ENCODE results near the gene MADCAM1. TPM values are rescaled to one million over a fixed set of nuclear protein-coding genes. Genes with fewer than 3 reads are reported as not detected.
"Not testable (repeated sequence)": the region's sequence is repeated elsewhere in the genome, so short reads cannot be mapped to it uniquely, and the experiment has no call there.

The MADCAM1 gene
- total RNA-seq = 1 to 10 TPM in 1 of 2 experiments, under 1 TPM in 1; 0.44 to 1.0 TPM

GRCh38 chr19:496112-496665 lies at the start of gene MADCAM1:
MADCAM1 (plus strand) TSS chr19:496486; CDS start chr19:496500, 14 bp downstream.
- peaks cover 2% of the 10 kb centered on the region for H3K36me3 Mint-ChIP-seq
- H3K27me3 Mint-ChIP-seq = peaks cover 24% of the 10 kb centered on the region
- POLR2A ChIA-PET = interaction anchor here (1.0 to 1.1 kb wide), 2 partner anchors 10 to 14 kb away, joined by 4 to 9 read pairs; no protein-coding TSS in a partner anchor
- H3K4me1 Mint-ChIP-seq = peaks cover 6% of the 10 kb centered on the region
- DNase-seq (no peak), ATAC-seq (ENCODE audit: low read depth) (no peak)
- no peak within 1 kb of the TSS for H3K4me3 Mint-ChIP-seq
- H3K9me3 Mint-ChIP-seq = no peaks in the 10 kb centered on the region
- no peak within 1 kb of the TSS for H3K27ac Mint-ChIP-seq

- no peak for ATAC-seq (ENCODE audit: low read depth)
- no peak overlapping the region for H3K27ac Mint-ChIP-seq
Observed at GRCh38 chr19:447064-447426, 49.2 kb upstream of the MADCAM1 start.

GRCh38 chr19:447816-448560 lies 48.3 kb upstream of the MADCAM1 start:
- Mint-ChIP-seq H3K4me1 (no peaks in the 10 kb centered on the region), H3K27me3 (no peaks in the 10 kb centered on the region), H3K9me3 (peaks cover 8% of the 10 kb centered on the region), H3K27ac (no peak overlapping the region), H3K4me3 (no peak overlapping the region), H3K36me3 (no peaks in the 10 kb centered on the region)
- no peak for ATAC-seq (ENCODE audit: low read depth)
- DNase-seq = no peak
- POLR2A ChIA-PET = no interaction called here

More at GRCh38 chr19:447064-447426, 49.2 kb upstream of the MADCAM1 start:
- no peak for DNase-seq
- peaks cover 9% of the 10 kb centered on the region for H3K9me3 Mint-ChIP-seq
- H3K4me1 Mint-ChIP-seq = no peaks in the 10 kb centered on the region
- H3K4me3 Mint-ChIP-seq = no peak overlapping the region
- POLR2A ChIA-PET = no interaction called here
- no peaks in the 10 kb centered on the region for H3K36me3 Mint-ChIP-seq
- no peaks in the 10 kb centered on the region for H3K27me3 Mint-ChIP-seq

GRCh38 chr19:449916-450315 lies 46.4 kb upstream of the MADCAM1 start:
- H3K4me1 Mint-ChIP-seq = no peaks in the 10 kb centered on the region
- no peak for DNase-seq

GRCh38 chr19:450912-451481 lies 45.3 kb upstream of the MADCAM1 start:
- H3K27ac Mint-ChIP-seq, H3K4me3 Mint-ChIP-seq, H3K9me3 Mint-ChIP-seq: not testable (repeated sequence)

More at GRCh38 chr19:449916-450315, 46.4 kb upstream of the MADCAM1 start:
- Mint-ChIP-seq H3K27ac (no peak overlapping the region), H3K27me3 (no peaks in the 10 kb centered on the region), H3K9me3 (peaks cover 5% of the 10 kb centered on the region), H3K36me3 (no peaks in the 10 kb centered on the region), H3K4me3 (no peak overlapping the region)
- no peak for ATAC-seq (ENCODE audit: low read depth)
- POLR2A ChIA-PET = no interaction called here

GRCh38 chr19:452829-453228 lies 43.5 kb upstream of the MADCAM1 start:
- Mint-ChIP-seq H3K27me3 (no peaks in the 10 kb centered on the region), H3K4me3 (no peak overlapping the region), H3K27ac (no peak overlapping the region), H3K9me3 (peaks cover 5% of the 10 kb centered on the region), H3K4me1 (no peaks in the 10 kb centered on the region), H3K36me3 (no peaks in the 10 kb centered on the region)
- POLR2A ChIA-PET = no interaction called here
- ATAC-seq (ENCODE audit: low read depth) = no peak
- DNase-seq = no peak

More at GRCh38 chr19:450912-451481, 45.3 kb upstream of the MADCAM1 start:
- POLR2A ChIA-PET; H3K4me1 Mint-ChIP-seq; ATAC-seq (ENCODE audit: low read depth); H3K36me3 Mint-ChIP-seq; DNase-seq; H3K27me3 Mint-ChIP-seq: not testable (repeated sequence)

GRCh38 chr19:453606-454005 lies 42.7 kb upstream of the MADCAM1 start:
- POLR2A ChIA-PET = no interaction called here
- ATAC-seq (ENCODE audit: low read depth) = no peak
- H3K4me3 Mint-ChIP-seq = no peak overlapping the region

GRCh38 chr19:455031-455705 lies 41.1 kb upstream of the MADCAM1 start:
- H3K4me3 Mint-ChIP-seq = no peak overlapping the region

More at GRCh38 chr19:453606-454005, 42.7 kb upstream of the MADCAM1 start:
- Mint-ChIP-seq H3K36me3 (no peaks in the 10 kb centered on the region), H3K27me3 (no peaks in the 10 kb centered on the region), H3K9me3 (peaks cover 5% of the 10 kb centered on the region), H3K27ac (no peak overlapping the region), H3K4me1 (no peaks in the 10 kb centered on the region)
- no peak for DNase-seq

GRCh38 chr19:455851-456546 lies 40.3 kb upstream of the MADCAM1 start:
- no peak overlapping the region for H3K4me3 Mint-ChIP-seq
- H3K9me3 Mint-ChIP-seq = no peaks in the 10 kb centered on the region
- H3K27ac Mint-ChIP-seq = no peak overlapping the region
- POLR2A ChIA-PET = no interaction called here
- no peaks in the 10 kb centered on the region for H3K4me1 Mint-ChIP-seq
- ATAC-seq (ENCODE audit: low read depth) = no peak
- DNase-seq = no peak
- H3K27me3 Mint-ChIP-seq = peaks cover 6% of the 10 kb centered on the region
- no peaks in the 10 kb centered on the region for H3K36me3 Mint-ChIP-seq

More at GRCh38 chr19:455031-455705, 41.1 kb upstream of the MADCAM1 start:
- DNase-seq = no peak
- POLR2A ChIA-PET = no interaction called here
- no peak overlapping the region for H3K27ac Mint-ChIP-seq
- H3K36me3 Mint-ChIP-seq = no peaks in the 10 kb centered on the region
- ATAC-seq (ENCODE audit: low read depth) = no peak
- H3K9me3 Mint-ChIP-seq = peaks cover 5% of the 10 kb centered on the region
- H3K4me1 Mint-ChIP-seq = no peaks in the 10 kb centered on the region
- peaks cover 6% of the 10 kb centered on the region for H3K27me3 Mint-ChIP-seq

- H3K36me3 Mint-ChIP-seq = no peaks in the 10 kb centered on the region
- no peak overlapping the region for H3K27ac Mint-ChIP-seq
- no peaks in the 10 kb centered on the region for H3K4me1 Mint-ChIP-seq
- H3K4me3 Mint-ChIP-seq = no peak overlapping the region
- ATAC-seq (ENCODE audit: low read depth) (no peak), DNase-seq (no peak)
- peaks cover 8% of the 10 kb centered on the region for H3K27me3 Mint-ChIP-seq
- POLR2A ChIA-PET = no interaction called here
- no peaks in the 10 kb centered on the region for H3K9me3 Mint-ChIP-seq
Observed at GRCh38 chr19:456547-457110, 39.7 kb upstream of the MADCAM1 start.

GRCh38 chr19:457636-458035 lies 38.6 kb upstream of the MADCAM1 start:
- ATAC-seq (ENCODE audit: low read depth) = no peak
- H3K4me3 Mint-ChIP-seq = no peak overlapping the region
- H3K27ac Mint-ChIP-seq = no peak overlapping the region
- H3K27me3 Mint-ChIP-seq = peaks cover 16% of the 10 kb centered on the region
- DNase-seq = no peak
- no peaks in the 10 kb centered on the region for H3K4me1 Mint-ChIP-seq
- POLR2A ChIA-PET = no interaction called here
- H3K9me3 Mint-ChIP-seq = no peaks in the 10 kb centered on the region
- H3K36me3 Mint-ChIP-seq = no peaks in the 10 kb centered on the region

GRCh38 chr19:458091-459042 lies 37.9 kb upstream of the MADCAM1 start:
- Mint-ChIP-seq H3K9me3 (no peaks in the 10 kb centered on the region), H3K36me3 (no peaks in the 10 kb centered on the region), H3K4me1 (no peaks in the 10 kb centered on the region), H3K4me3 (no peak overlapping the region), H3K27ac (no peak overlapping the region), H3K27me3 (peaks cover 20% of the 10 kb centered on the region)
- DNase-seq = no peak
- no peak for ATAC-seq (ENCODE audit: low read depth)
- POLR2A ChIA-PET = no interaction called here
